ENCODE results near the gene LDHAL6B. TPM values are rescaled to one million over a fixed set of nuclear protein-coding genes. Genes with fewer than 3 reads are reported as not detected.
A peak's percentile ranks its signal among the peaks of the same experiment; 100 is the strongest.

Gene LDHAL6B
- total RNA-seq, 1 donor from 2014 or later, result not detected

- intact Hi-C loops (cut with DNase I), result no loop called here
- no peak overlapping the region for H3K4me3 ChIP-seq
- peaks cover under 1% of the 10 kb centered on the region for H3K4me1 ChIP-seq
- H3K9me3 ChIP-seq, result no peaks in the 10 kb centered on the region
- no peak overlapping the region for H3K27ac ChIP-seq
- TF ChIP-seq CTCF (IDR thresholded peaks at IDR 0.05), result no peak
- no peak for TF ChIP-seq POLR2AphosphoS5 (IDR thresholded peaks at IDR 0.05; ENCODE audit: insufficient read depth in 1 of 2, low read depth in 1 of 2)
- TF ChIP-seq POLR2A (IDR thresholded peaks at IDR 0.05), result no peak
- no peaks in the 10 kb centered on the region for H3K27me3 ChIP-seq
- no peak for DNase-seq (ENCODE audit: extremely low spot score in 2 of 2)
- H3K36me3 ChIP-seq, result peaks cover 0 to 43% of the 10 kb centered on the region in 2 donors
Observed at GRCh38 chr15:59186501-59186900, 20.1 kb upstream of the LDHAL6B start.

- TF ChIP-seq CTCF (IDR thresholded peaks at IDR 0.05) (no peak), POLR2AphosphoS5 (IDR thresholded peaks at IDR 0.05; ENCODE audit: insufficient read depth in 1 of 2, low read depth in 1 of 2) (no peak), POLR2A (IDR thresholded peaks at IDR 0.05) (no peak)
- peaks cover 15% of the 10 kb centered on the region for H3K4me1 ChIP-seq
- DNase-seq (ENCODE audit: extremely low spot score in 2 of 2), result no peak
- H3K27ac ChIP-seq, result no peak overlapping the region
- no peak overlapping the region for H3K4me3 ChIP-seq
- H3K36me3 ChIP-seq, result peaks cover 0 to 31% of the 10 kb centered on the region in 2 donors
- H3K27me3 ChIP-seq, result no peaks in the 10 kb centered on the region
- intact Hi-C loops (cut with DNase I), result no loop called here
- no peaks in the 10 kb centered on the region for H3K9me3 ChIP-seq
Observed at GRCh38 chr15:59189241-59189640, 17.4 kb upstream of the LDHAL6B start.

GRCh38 chr15:59190291-59190690, 16.4 kb upstream of the LDHAL6B start:
- Histone ChIP-seq H3K27me3 (no peaks in the 10 kb centered on the region), H3K4me3 (no peak overlapping the region), H3K27ac (no peak overlapping the region), H3K36me3 (peaks cover 0 to 36% of the 10 kb centered on the region in 2 donors), H3K4me1 (peaks cover 15% of the 10 kb centered on the region), H3K9me3 (no peaks in the 10 kb centered on the region)
- DNase-seq (ENCODE audit: extremely low spot score in 2 of 2), result no peak
- intact Hi-C loops (cut with DNase I), result no loop called here
- TF ChIP-seq POLR2AphosphoS5 (IDR thresholded peaks at IDR 0.05; ENCODE audit: insufficient read depth in 1 of 2, low read depth in 1 of 2), result no peak
- TF ChIP-seq CTCF (IDR thresholded peaks at IDR 0.05), result no peak
- TF ChIP-seq POLR2A (IDR thresholded peaks at IDR 0.05), result no peak

GRCh38 chr15:59191855-59192237, 14.8 kb upstream of the LDHAL6B start:
- no peak overlapping the region for H3K4me3 ChIP-seq
- H3K36me3 ChIP-seq, result peaks cover 0 to 33% of the 10 kb centered on the region in 2 donors
- peak overlapping the region; percentile 31 for H3K27ac ChIP-seq
- H3K9me3 ChIP-seq, result no peaks in the 10 kb centered on the region
- intact Hi-C loops (cut with DNase I), result no loop called here
- TF ChIP-seq CTCF (IDR thresholded peaks at IDR 0.05) (no peak), POLR2AphosphoS5 (IDR thresholded peaks at IDR 0.05; ENCODE audit: insufficient read depth in 1 of 2, low read depth in 1 of 2) (peak in 1 of 2 donors; percentile 66), POLR2A (IDR thresholded peaks at IDR 0.05) (no peak)
- peaks cover 15% of the 10 kb centered on the region for H3K4me1 ChIP-seq
- DNase-seq (ENCODE audit: extremely low spot score in 2 of 2), result no peak
- no peaks in the 10 kb centered on the region for H3K27me3 ChIP-seq

- no peak for DNase-seq (ENCODE audit: extremely low spot score in 2 of 2)
- no peak overlapping the region for H3K4me3 ChIP-seq
- intact Hi-C loops (cut with DNase I), result no loop called here
- TF ChIP-seq CTCF (IDR thresholded peaks at IDR 0.05), result no peak
- no peak for TF ChIP-seq POLR2AphosphoS5 (IDR thresholded peaks at IDR 0.05; ENCODE audit: insufficient read depth in 1 of 2, low read depth in 1 of 2)
- no peak for TF ChIP-seq POLR2A (IDR thresholded peaks at IDR 0.05)
- peaks cover 0 to 20% of the 10 kb centered on the region in 2 donors for H3K36me3 ChIP-seq
- no peaks in the 10 kb centered on the region for H3K27me3 ChIP-seq
- no peaks in the 10 kb centered on the region for H3K9me3 ChIP-seq
- peaks cover 15% of the 10 kb centered on the region for H3K4me1 ChIP-seq
- H3K27ac ChIP-seq, result no peak overlapping the region
Observed at GRCh38 chr15:59194639-59195325, 11.9 kb upstream of the LDHAL6B start.

All from vagina (tissue), 2 donors.